ENCODE results near the gene KLHL26.

- no peak for TF ChIP-seq NONO (IDR thresholded peaks at IDR 0.05; ENCODE audit: low read depth in 2 of 2, low read length in 1 of 2)
- no peak for TF ChIP-seq E2F8 (IDR thresholded peaks at IDR 0.05; ENCODE audit: low read depth, partially characterized antibody)
- TF ChIP-seq ATF2 (CRISPR knock-in tag; IDR thresholded peaks at IDR 0.05) = no peak
- no peak for TF ChIP-seq CTCF (IDR thresholded peaks at IDR 0.05 in 2 of 3, conservative IDR thresholded peaks at IDR 0.05 in 1 of 3; ENCODE audit: insufficient read depth in 2 of 3, low read depth in 1 of 3, low read length in 3 of 3)
- TF ChIP-seq HDAC6 (IDR thresholded peaks at IDR 0.05; ENCODE audit: low read depth, low read length) = no peak
- TF ChIP-seq ZNF785 (CRISPR knock-in tag; IDR thresholded peaks at IDR 0.05) = no peak
- no peak for TF ChIP-seq ZNF280B (CRISPR knock-in tag; IDR thresholded peaks at IDR 0.05)
- TF ChIP-seq POLR2A (conservative IDR thresholded peaks at IDR 0.05) = no peak
Measured at GRCh38 chr19:18612772-18613588, 23.8 kb upstream of the KLHL26 start, which contains the start of gene TMEM59L.
